Lung (tissue), 12 donors: Measurements from ENCODE around the gene SPPL2C. TPM values are rescaled to one million over a fixed set of nuclear protein-coding genes. Genes with fewer than 3 reads are reported as not detected.

Source experiments
- ATAC-seq: fragments of 200-7000 bp; cut with Tn5 transposase; one replicate; pipeline ENCODE4 v1.9.1; 2020; ENCODE audit warnings: moderate number of reproducible peaks; ENCODE audit not compliant: insufficient read depth, low FRiP score
- DNase-seq, 3 donors: peaks; one replicate each; pipeline ENCODE4 v3.0.0-alpha.2; 2013 to 2017
- H3K27ac ChIP-seq, 2 donors: one replicate each; pipeline ENCODE4 v1.5.1; 2013; ENCODE audit warnings: mild to moderate bottlenecking in 2 of 2, moderate library complexity in 2 of 2, control low read depth in 1 of 2, inconsistent platforms in 1 of 2, low read depth in 1 of 2, low read length in 1 of 2
- H3K27me3 ChIP-seq, 3 donors: one replicate each; pipeline ENCODE4 v1.5.1; 2013; ENCODE audit warnings: low read length in 2 of 3; ENCODE audit not compliant: control insufficient read depth in 3 of 3, insufficient read depth in 3 of 3
- H3K36me3 ChIP-seq, 4 donors: one replicate each; pipeline ENCODE4 v1.5.1; 2013; ENCODE audit warnings: low read length in 4 of 4, mild to moderate bottlenecking in 1 of 4, moderate library complexity in 1 of 4; ENCODE audit not compliant: control insufficient read depth in 4 of 4, insufficient read depth in 4 of 4
- H3K4me1 ChIP-seq, 5 donors: one replicate each; pipeline ENCODE4 v1.5.1; 2013; ENCODE audit warnings: low read length in 5 of 5, mild to moderate bottlenecking in 2 of 5, moderate library complexity in 1 of 5; ENCODE audit not compliant: control insufficient read depth in 5 of 5, insufficient read depth in 5 of 5
- H3K4me3 ChIP-seq: one replicate; pipeline ENCODE4 v1.5.1; 2013; ENCODE audit warnings: mild to moderate bottlenecking, control low read depth, moderate library complexity
- H3K9ac ChIP-seq, 2 donors: one replicate each; pipeline ENCODE4 v1.5.1; 2013; ENCODE audit warnings: low read length in 2 of 2, control low read depth in 1 of 2; ENCODE audit not compliant: insufficient read depth in 1 of 2
- H3K9me3 ChIP-seq, 4 donors: one replicate each; pipeline ENCODE4 v1.5.1; 2013; ENCODE audit warnings: low read length in 3 of 4, mild to moderate bottlenecking in 1 of 4, moderate library complexity in 1 of 4; ENCODE audit not compliant: control insufficient read depth in 4 of 4, insufficient read depth in 3 of 4
- CTCF ChIP-seq: IDR thresholded peaks from 2 replicates; pipeline ENCODE4 v1.5.1; 2012; ENCODE audit warnings: mild to moderate bottlenecking; ENCODE audit errors: control extremely low read depth, extremely low read depth
- WGBS, 2 donors: extraction: QIAGEN DNeasy Blood & Tissue Kit; methylation state at CpG; one replicate each; pipeline ENCODE4 v1.1.7; 2013; 5-methylcytosine and 5-hydroxymethylcytosine counted together
- polyA plus RNA-seq, 2 donors: library from polyadenylated mRNA; stranded (reverse); fragments of 200-250 nt; gene quantifications; one replicate each; pipeline ENCODE4 v1.2.1, GENCODE V29; 2013
- total RNA-seq, 2 donors: library from RNA; depleted of rRNA in 1 of 2; stranded (reverse); fragments of >200 nt in 1 of 2; gene quantifications; one replicate each; pipeline ENCODE4 v1.2.1, GENCODE V29; 2014 to 2021
- donor health status: control.
- donor health status: control.
- donor health status: Bipolar disorder and iron deficiency.
- donor health status: healthy.
- donor health status: DM: yes; HTN: yes; CAD: no.

The SPPL2C gene
- total and polyA plus RNA-seq, 4 donors = not detected

GRCh38 chr17:45835481-45835880 is 9.2 kb upstream of the SPPL2C start:
- DNase-seq (no peak), ATAC-seq (no peak)
- no peaks in the 10 kb centered on the region for H3K36me3 ChIP-seq
- no peaks in the 10 kb centered on the region for H3K27me3 ChIP-seq
- no peak overlapping the region for H3K27ac ChIP-seq
- no peaks in the 10 kb centered on the region for H3K4me1 ChIP-seq
- WGBS, 2 donors = 80 to 90% methylated on average over 5 of the region's 5 CpGs
- H3K4me3 ChIP-seq = no peak overlapping the region
- H3K9ac ChIP-seq = no peak overlapping the region
- no peak for TF ChIP-seq CTCF
- H3K9me3 ChIP-seq = no peaks in the 10 kb centered on the region

DNA sequence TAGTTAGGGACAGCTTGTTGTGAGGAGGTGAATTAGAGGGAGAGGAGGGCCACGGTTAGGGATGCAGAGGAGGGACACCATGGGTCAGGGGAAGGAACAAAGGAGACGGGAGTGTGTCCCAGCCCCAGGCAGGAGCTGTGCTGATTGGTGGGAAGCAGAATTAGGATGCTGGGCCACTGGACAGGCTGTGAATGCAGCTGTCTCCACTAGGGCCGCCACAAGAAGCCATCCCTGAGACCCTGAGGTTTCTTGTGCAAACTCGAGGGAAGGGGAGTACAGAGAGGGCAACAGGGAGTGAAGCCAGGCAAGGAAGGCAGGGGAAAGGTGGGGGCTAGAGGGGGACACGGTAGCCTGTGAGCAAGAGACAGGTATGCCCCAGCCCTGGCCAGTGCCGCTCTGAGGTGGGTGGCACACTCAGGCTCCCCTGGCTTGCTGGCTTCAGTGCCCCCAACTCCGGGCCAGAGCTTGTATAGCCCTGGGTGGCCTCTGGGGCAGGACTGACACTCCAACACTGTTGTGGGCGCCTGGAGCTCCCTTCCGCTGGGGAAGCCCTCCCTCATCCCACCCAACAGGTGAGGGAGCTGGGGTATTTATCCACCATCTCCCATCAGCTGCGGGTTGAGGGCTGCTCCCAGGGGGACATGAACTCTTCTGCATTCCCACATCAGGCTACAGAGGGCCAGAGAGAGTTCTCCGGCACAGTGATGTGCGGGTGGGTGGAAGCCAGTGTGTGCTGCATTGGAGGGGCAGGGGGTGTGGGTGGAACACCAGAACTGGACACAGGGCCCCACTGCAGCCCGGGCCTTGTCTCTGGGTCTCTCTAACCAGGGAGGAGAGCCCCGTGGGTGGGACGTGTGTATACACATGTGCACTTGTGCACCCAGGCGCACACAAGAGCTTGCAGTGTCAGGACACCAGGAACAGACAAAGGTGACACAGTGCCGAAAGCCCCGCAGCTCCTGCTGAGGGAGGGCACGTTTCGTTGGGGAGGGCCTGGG is 8.3 kb upstream of the SPPL2C start:
- Histone ChIP-seq H3K27me3 (no peaks in the 10 kb centered on the region), H3K4me1 (no peaks in the 10 kb centered on the region), H3K4me3 (no peak overlapping the region), H3K27ac (no peak overlapping the region), H3K36me3 (no peaks in the 10 kb centered on the region), H3K9ac (no peak overlapping the region), H3K9me3 (no peaks in the 10 kb centered on the region)
- no peak for ATAC-seq
- WGBS, 2 donors = 70 to 78% methylated on average over 20 of the region's 20 CpGs
- TF ChIP-seq CTCF = no peak
- DNase-seq = no peak

GRCh38 chr17:45837187-45837586 is 7.5 kb upstream of the SPPL2C start:
- H3K27ac ChIP-seq = no peak overlapping the region
- H3K27me3 ChIP-seq = no peaks in the 10 kb centered on the region
- H3K9ac ChIP-seq = no peak overlapping the region
- H3K4me1 ChIP-seq = no peaks in the 10 kb centered on the region
- ATAC-seq (no peak), DNase-seq (no peak)
- 54 to 69% methylated on average over 10 of the region's 10 CpGs for WGBS, 2 donors
- TF ChIP-seq CTCF = no peak
- no peak overlapping the region for H3K4me3 ChIP-seq
- H3K9me3 ChIP-seq = no peaks in the 10 kb centered on the region
- no peaks in the 10 kb centered on the region for H3K36me3 ChIP-seq
